Activated CD4-positive, alpha-beta T cell treated with anti-CD3 and anti-CD28 coated beads for 1 hour (primary cell): ENCODE measurements around the gene CLDN5.
A peak's percentile ranks its signal among the peaks of the same experiment; 100 is the strongest.

Experiments used
- DNase-seq: peaks from one replicate; pipeline ENCODE4 v3.0.0-alpha.2; 2020

CLDN5 gene

GRCh38 chr22:19501897-19502447 lies 22.2 kb downstream of the CLDN5 start:
- no peak for DNase-seq

- no peak for DNase-seq
Observed at GRCh38 chr22:19499880-19500242, 24.3 kb downstream of the CLDN5 start.

- no peak for DNase-seq
Observed at GRCh38 chr22:19499236-19499879, 24.9 kb downstream of the CLDN5 start.

GRCh38 chr22:19498866-19499190 lies 25.4 kb downstream of the CLDN5 start:
- DNase-seq = no peak

- DNase-seq = no peak
Observed at GRCh38 chr22:19498154-19498865, 25.9 kb downstream of the CLDN5 start.

- no peak for DNase-seq
Observed at GRCh38 chr22:19497245-19497644, 27.0 kb downstream of the CLDN5 start.

- DNase-seq = no peak
Observed at GRCh38 chr22:19496324-19496630, 27.9 kb downstream of the CLDN5 start.

- DNase-seq = no peak
Observed at GRCh38 chr22:19495562-19496323, 28.5 kb downstream of the CLDN5 start.

- DNase-seq = no peak
Observed at GRCh38 chr22:19494676-19495173, 29.5 kb downstream of the CLDN5 start.

- DNase-seq = no peak
Observed at GRCh38 chr22:19494001-19494560, 30.1 kb downstream of the CLDN5 start.

- DNase-seq = no peak
Observed at GRCh38 chr22:19492504-19493174, 31.6 kb downstream of the CLDN5 start.

GRCh38 chr22:19490628-19491230 lies 33.5 kb downstream of the CLDN5 start:
- no peak for DNase-seq

GRCh38 chr22:19488884-19489843 lies 35.0 kb downstream of the CLDN5 start:
- DNase-seq = no peak

GRCh38 chr22:19488285-19488684 lies 35.9 kb downstream of the CLDN5 start:
- no peak for DNase-seq

- DNase-seq = no peak
Observed at GRCh38 chr22:19483481-19484244, 40.5 kb downstream of the CLDN5 start.

GRCh38 chr22:19482297-19482696 lies 41.9 kb downstream of the CLDN5 start:
- DNase-seq = no peak

- DNase-seq = no peak
Observed at GRCh38 chr22:19480789-19481188, 43.4 kb downstream of the CLDN5 start.

- DNase-seq = no peak
Observed at GRCh38 chr22:19480173-19480568, 44.0 kb downstream of the CLDN5 start.

GRCh38 chr22:19479355-19480172 lies 44.6 kb downstream of the CLDN5 start, which contains the start of gene CDC45:
Gene CDC45 (plus strand): TSS chr22:19479920. CDS start chr22:19479969, 49 bp downstream.
- DNase-seq = peak; percentile 88
